ENCODE results near the gene GAPDH.
"Not testable (repeated sequence)": the region's sequence is repeated elsewhere in the genome, so short reads cannot be mapped to it uniquely, and the experiment has no call there.

Gene GAPDH

DNA sequence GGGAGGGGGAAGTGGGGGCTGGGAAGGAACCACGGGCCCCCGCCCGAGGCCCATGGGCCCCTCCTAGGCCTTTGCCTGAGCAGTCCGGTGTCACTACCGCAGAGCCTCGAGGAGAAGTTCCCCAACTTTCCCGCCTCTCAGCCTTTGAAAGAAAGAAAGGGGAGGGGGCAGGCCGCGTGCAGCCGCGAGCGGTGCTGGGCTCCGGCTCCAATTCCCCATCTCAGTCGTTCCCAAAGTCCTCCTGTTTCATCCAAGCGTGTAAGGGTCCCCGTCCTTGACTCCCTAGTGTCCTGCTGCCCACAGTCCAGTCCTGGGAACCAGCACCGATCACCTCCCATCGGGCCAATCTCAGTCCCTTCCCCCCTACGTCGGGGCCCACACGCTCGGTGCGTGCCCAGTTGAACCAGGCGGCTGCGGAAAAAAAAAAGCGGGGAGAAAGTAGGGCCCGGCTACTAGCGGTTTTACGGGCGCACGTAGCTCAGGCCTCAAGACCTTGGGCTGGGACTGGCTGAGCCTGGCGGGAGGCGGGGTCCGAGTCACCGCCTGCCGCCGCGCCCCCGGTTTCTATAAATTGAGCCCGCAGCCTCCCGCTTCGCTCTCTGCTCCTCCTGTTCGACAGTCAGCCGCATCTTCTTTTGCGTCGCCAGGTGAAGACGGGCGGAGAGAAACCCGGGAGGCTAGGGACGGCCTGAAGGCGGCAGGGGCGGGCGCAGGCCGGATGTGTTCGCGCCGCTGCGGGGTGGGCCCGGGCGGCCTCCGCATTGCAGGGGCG is at the start of gene GAPDH:
TSS of gene GAPDH (plus strand) at position 595 of the 772 bp plus-strand sequence. CDS start 316 bp downstream, outside the sequence.
- peak; percentile 100 for DNase-seq

DNA sequence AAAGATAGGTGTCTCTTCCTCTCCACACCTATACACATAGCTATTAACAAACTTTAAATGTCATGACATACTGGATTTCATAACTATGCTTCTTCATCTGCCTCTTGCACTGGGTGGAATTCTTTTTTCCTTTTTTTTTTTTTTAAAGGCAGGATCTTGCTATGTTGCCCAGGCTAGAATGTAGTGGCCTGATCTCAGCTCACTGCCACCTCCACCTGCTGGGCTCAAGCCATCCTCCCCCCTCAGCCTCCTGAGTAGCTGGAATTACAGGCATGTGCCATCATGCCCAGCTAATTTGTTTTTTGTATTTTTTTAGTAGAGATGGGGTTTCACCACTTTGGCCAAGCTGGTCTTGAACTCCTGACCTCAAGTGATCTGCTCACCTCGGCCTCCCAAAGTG is 46.1 kb upstream of the GAPDH start:
- DNase-seq = no peak

DNA sequence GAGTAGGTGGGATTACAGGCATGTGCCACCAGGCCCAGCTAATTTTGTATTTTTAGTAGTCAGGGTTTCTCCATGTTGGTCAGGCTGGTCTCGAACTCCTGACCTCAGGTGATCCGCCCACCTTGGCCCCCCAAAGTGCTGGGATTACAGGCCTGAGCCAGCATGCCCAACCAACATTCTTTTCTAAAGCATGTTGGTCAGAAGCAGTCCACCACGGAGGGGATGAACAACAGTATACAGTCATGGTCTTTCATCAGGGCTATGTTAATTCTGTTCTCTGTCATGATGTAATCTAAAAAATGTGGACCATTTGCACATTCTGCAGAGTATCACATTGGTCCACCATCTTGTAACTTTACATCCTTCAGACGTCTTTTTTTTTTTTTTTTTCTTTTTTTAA is 44.9 kb upstream of the GAPDH start:
- no peak for DNase-seq

DNA sequence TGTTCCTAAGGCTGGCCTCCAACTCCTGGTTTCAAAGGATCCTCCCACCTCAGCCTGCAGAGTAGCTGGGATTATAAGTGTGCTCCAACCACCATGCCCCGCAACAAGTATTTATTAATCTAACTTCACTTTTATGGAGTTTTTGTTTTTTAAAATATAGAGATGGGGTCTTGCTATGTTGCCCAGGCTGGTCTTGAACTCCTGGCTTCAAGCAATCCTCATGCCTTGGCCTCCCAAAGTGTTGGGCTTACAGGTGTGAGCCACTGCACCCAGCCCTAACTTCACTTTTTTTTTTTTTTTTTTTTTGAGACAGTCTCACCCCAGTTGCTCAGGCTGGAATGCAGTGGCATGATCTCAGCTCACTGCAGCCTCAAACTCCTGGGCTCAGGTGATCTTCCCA is 43.6 kb upstream of the GAPDH start:
- DNase-seq = not testable (repeated sequence)

DNA sequence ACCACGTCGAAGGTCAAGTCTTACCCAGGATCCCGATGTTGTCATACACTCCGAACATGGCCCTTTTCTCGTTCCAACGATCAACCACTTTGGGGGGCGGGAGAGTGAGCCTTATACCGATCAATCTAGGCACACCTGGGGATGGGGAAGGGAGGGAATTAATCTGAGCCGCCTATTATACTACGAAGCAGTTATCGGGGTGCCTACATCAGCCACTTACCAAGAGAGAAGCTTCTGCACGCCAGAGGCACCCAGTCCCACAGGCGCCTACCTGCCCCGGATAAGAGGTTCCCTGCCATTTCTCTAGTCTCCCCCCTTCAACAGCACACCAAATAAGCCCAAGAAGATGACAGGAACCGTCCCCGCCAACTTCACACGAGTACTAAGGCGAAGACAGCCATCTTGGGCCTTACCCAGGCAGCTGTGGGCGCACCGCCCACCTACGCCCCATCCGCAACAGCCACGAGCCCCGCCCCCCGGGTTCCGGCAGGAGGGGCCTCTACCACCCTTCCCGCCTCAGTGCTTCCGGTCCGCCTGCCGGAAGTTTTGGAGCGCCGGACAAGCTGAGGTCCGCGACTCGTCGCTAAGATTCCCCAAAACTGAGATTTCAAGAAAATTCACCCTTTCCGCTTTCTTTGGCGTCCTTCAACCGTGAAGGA is 41.4 kb upstream of the GAPDH start, which contains the start of gene MRPL51:
TSS of gene MRPL51 (minus strand) at position 425 of the 659 bp plus-strand sequence. CDS start at position 299, 126 bp downstream.
- peak; percentile 100 for DNase-seq

DNA sequence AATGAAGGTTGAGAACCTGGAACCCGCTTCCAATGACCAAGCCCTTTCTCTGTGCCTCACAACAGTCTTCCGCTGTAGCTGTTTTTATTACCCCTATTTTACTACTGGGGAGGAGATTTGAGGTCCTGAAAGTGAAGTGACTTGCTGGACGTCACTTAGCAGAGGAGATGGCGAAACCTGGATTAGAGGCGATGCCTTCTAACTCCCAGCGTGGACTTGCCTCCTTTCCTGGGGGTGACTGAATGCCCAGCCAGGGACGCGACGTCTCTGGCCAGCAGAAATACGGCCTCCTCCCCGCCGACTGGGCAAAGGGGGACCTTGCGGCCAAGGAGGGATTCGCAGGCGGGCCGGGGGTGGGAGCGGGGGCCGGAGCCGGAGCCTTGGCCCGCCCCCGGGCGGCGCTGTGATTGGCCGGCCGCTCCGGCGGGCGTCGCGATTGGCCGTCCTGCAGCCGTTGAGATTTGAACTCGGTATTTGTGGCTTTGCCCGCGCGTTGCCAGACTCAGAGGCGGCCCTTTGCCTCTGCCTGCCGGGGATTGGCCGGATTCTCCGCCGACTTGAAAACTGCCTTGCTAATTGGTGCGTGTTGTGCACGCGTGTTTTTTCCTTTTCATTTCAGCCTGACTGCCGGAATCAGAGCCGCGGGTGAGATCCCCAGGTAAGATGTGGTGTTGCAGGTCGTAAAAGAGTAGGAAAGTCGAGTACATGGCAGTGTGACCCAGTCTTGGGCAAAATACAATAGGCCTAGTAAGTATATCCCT is 40.6 kb upstream of the GAPDH start, which contains the start of gene NCAPD2:
TSS of gene NCAPD2 (plus strand) at position 606 of the 761 bp plus-strand sequence. CDS start 997 bp downstream, outside the sequence.
- peak; percentile 100 for DNase-seq

DNA sequence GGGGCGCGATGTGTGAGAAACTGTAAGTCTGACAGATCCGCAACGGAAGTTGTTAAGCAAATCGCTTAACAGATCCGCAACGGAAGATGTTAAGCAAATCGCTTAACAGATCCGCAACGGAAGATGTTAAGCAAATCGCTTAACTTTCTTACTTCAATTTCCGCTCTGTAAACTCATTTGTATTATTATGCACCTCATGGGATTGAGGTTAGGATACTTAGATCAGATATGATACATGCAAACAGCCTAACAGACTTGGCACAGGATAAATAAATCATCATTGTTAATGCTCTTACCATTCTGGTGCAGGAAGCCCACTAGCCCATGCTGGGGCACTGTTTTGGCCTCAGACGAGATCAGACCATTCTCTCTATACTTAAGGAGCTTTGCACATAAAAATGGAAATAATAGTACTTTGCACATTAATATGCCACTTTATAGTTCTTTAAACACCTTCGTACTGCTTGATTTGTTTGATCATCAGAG is 40.0 kb upstream of the GAPDH start:
- no peak for DNase-seq

DNA sequence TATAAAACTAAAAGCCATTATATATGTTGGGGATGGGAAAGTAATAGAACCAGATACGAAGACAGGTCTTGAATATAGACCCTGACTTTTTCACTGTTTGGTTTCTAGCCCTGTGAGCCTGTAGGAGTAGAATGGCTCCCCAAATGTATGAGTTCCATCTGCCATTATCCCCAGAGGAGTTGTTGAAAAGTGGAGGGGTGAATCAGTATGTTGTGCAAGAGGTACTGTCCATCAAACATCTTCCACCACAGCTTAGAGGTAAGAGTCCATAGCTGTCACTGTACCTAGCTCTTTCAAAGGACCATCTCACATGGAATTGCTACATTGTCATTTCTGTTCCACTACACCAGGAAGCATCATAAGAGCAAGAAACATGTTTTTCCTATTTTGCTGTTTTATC is 39.3 kb upstream of the GAPDH start:
- no peak for DNase-seq

DNA sequence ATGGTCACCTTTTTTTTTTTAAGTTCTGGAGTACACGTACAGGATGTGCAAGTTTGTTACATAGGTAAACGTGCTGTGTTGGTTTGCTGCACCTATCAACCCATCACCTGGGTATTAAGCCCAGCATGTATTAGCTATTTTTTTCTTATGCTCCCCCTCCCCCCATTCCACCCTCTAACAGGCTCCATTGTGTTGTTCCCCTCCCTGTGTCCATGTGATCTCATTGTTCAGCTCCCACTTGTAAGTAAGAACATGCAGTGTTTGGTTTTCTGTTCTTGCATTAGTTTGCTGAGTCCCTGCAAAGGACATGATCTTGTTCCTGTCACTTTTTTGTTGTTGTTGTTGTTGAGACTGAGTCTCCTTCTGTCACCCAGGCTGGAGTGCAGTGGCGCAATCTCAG is 37.0 kb upstream of the GAPDH start:
- DNase-seq = not testable (repeated sequence)

DNA sequence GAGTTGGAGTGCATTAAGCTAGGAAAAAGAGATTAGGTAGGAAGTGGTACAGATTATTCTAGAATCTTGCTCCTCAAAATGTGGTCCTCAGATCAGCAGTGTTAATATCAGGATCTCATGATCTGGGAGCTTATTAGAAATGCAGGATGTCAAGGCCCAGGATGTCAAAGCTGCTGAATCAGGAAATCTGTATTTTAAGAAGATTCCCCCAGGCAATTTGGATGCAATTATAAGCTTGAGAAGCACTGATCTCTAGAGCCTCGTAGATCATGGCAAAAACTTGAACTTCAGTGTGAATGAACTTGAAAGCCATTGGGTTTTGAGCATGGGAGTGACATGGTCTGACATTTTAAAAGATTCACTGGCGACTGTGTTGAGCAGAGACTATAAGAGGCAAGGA is 33.9 kb upstream of the GAPDH start:
- DNase-seq = no peak

DNA sequence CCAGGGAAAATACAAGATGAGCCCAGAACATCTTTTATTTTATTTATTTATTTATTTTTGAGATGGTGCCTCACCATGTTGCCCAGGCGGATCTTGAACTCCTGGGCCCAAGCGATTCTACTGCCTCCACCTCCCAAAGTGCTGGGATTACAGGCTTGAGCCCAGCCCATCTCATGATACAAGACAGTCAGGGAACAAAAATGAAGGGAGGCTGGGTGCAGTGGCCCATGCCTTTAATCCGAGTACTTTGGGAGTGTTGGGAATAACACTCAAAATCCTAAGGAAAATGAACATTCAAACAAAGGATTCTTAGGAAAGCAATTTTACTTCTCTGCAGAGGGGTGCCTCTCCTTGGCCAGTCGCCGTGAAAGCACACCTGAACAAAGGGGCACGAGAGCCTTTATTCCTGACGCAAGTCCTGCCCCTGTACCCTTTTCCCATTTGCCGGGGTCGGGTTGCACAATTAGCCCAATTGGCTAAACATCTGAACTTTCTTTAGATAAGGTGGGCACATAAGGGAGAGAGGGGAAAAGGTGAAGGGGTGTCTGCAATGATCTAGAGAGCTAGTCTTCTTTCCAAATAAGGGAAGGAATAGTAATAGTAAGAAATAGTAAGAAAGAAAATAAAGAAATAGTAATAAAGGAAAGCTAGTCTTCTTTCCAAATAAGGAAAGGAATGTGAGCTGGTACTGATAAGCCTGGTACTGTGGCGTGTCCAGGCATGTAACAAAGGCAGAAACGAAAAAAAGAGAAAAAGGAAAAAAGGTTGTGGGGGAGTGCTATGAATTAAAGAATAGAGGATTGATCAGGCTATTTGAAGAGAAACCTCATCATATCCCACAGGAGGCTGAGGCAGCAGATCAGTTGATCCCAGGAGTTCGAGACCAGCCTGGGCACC is 27.0 kb upstream of the GAPDH start:
- peak; percentile 74 for DNase-seq

DNA sequence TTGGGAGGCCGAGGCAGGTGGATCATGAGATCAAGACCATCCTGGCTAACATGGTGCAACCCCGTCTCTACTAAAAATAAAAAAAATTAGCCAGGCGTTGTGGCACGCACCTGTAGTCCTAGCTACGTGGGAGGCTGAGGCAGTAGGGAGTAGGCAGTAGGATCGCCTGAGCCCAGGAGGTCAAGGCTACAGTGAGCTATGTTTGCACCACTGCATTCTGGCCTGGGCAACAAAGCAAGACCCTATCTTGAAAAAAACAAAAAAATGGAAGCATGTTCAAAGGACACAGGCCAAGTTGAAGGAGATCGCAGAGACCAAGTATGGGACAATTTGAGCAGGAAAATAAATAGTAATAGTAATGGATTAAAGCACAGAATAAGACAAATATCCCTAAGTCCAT is 26.2 kb upstream of the GAPDH start:
- DNase-seq = no peak

DNA sequence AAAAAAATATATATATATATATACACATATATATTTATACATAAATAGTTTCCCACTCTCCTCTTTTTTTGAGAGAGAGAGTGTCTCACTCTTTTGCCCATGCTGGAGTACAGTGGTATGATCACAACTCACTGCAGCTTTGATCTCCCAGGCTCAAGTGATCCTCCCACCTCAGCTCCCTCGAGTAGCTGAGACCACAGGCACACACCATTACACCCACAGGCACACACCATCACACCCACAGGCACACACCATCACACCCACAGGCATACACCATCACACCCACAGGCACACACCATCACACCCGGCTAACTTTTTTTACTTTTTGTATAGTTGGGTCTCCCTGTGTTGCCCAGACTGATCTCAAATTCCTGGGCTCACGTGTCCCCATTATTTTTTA is 14.1 kb upstream of the GAPDH start:
- no peak for DNase-seq

DNA sequence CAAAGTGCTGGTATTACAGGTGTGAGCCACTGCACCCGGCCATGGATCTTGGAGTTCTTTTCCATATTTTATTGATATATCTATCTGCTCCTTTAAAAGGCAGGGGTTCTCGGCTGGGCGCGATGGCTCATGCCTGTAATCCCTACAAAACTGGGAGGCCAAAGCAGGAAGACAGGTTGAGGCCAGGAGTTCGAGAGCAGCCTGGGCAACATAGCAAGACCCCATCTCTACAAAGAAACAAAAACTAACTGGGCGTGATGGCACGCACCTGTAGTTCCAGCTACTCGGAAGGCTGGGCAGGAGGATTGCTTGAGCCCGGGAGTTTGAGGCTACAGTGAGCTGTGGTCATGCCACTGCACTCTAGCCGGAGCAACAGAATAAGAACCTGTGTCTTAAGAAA is 12.1 kb upstream of the GAPDH start:
- no peak for DNase-seq

DNA sequence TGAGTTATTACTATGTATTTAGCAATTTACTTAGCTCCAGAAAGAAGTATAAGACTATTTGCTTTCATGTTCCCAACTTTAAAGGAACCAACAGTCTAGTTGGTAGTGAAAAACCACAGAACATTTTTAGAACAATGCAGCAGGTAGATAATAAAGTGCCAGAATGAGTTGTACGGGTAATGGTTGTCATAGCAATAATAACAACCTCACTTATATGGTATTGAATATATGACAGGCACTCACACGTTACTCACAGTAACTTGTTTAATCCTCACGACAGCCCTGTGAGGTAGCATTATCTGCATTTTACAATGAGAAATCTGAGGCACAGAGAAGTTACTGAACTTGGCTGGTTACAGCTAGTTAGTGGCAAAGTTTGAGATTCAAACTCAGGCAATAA is 10.6 kb upstream of the GAPDH start:
- DNase-seq = no peak

DNA sequence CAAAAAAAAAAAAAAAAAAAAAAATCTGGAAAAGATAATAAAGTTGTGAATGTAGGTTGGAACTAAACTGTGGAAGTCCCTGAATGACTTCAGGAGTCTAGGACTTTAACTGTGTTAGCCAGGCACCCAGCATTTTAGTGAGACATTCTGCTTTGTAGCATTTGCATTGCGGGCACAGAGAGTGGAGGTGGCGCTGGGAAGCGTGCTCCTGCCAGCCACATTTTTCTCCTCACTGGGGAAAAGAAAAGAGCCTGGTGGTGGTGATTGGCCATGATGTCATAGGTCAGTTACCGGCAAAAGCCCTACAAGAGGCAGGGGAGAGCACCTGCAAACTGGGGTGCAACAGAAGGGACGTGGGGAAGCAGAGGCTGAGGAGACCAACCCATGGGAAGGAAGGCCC is 9.7 kb upstream of the GAPDH start:
- no peak for DNase-seq

DNA sequence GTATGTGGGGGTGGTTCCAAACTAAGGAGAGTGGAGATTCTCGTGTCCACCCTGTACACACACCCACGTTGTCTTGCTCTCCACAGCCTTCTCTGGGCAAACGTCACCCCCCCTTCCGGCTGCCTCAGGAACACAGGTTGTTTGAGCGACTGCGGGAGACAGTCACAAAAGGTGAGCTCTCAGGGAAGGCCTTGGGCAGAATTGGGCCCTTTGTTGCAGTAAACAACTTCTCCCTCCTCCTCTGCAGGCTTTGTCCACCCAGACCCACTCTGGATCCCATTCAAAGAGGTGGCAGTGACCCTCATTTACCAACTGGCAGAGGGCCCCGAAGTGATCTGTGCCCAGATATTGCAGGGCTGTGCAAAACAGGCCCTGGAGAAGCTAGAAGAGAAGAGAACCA is 8.1 kb upstream of the GAPDH start:
- no peak for DNase-seq

DNA sequence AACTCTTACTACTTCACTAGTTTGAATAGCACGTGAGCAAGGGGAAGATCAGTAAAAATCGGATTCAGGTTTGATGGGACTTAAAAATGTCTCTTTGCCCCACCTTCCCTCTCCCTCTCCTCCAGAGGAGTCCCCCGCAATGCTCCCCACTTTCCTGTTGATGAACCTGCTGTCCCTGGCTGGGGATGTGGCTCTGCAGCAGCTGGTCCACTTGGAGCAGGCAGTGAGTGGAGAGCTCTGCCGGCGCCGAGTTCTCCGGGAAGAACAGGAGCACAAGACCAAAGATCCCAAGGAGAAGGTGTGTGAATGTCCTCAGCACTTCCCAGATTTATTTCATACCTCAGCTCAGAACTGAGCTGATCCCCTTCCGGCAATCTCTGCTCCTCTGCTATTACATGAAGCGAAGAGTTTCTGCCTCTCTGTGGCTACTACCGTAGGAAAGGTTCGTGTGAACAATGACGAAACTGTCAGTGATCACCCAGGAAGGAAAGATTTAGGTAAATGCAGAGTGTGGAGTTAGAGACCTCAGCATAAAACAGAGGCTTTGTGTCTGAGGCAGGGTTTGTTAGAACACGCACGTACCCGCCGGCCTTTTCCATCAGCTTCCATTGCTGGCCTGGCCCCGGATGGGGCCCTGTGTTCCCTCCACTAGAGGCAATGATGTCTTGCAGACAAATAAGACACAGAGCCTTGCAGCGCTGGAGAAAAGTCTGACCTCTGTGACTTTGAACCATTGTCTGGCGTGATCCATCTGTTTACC is 7.4 kb upstream of the GAPDH start:
- no peak for DNase-seq

DNA sequence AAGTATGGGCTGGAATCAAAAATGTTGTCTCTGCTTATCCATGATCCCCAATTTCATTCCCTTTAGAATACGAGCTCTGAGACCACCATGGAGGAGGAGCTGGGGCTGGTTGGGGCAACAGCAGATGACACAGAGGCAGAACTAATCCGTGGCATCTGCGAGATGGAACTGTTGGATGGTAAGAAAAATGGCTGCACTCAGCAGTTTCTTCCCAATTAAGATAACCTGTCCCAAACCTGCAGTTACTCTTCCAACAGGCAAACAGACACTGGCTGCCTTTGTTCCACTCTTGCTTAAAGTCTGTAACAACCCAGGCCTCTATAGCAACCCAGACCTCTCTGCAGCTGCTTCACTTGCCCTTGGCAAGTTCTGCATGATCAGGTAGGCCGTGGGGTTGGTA is 6.6 kb upstream of the GAPDH start:
- no peak for DNase-seq

DNA sequence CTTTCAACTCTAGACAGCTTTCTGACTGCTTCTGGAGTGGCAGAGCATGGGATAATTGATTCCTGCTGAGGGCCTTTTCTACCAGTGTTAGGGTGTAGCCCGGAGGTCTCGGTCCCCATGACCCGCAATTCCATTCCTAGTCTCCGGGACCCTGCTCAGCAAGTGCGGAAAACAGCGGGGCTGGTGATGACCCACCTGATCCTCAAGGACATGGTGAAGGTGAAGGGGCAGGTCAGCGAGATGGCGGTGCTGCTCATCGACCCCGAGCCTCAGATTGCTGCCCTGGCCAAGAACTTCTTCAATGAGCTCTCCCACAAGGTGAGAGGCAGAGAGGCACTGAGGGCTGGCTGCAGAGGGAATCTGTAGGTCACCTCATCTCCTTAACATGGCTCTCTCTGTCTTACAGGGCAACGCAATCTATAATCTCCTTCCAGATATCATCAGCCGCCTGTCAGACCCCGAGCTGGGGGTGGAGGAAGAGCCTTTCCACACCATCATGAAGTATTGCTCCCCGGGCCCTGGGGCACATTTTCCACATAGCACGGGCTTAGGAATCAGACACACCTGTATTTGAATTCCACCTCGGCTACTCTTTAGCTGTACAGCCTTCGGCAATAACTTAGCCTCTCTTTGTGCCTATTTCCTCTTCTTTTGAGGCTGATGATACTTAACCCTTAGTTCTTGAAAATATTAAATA is 5.6 kb upstream of the GAPDH start:
- no peak for DNase-seq

DNA sequence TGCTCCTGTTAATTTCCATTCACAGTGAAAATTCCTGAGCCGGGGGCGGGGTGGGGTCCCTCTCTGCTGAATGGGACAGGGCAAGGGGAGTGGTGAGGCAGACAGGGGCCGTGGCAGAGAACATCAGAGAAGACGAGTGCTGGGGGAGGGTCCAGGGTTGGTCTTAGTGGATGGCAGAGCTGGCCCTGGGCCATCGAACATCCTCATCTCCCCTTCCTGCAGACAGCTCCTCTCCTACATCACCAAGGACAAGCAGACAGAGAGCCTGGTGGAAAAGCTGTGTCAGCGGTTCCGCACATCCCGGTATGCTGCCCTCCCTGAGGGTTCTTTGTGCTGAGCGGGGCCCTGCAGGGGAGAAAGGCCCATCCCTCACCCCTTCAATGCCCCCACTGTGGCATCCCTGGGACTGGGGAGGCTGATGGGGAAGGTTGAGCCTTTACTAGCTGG is 5.0 kb upstream of the GAPDH start:
- no peak for DNase-seq

Measured in NCI-H2171 treated with DMSO at 0.1 percent for 48 hours (cell line).